Neural progenitor cell (in vitro differentiated cells): ENCODE results near the gene PPP1R27.

Experiments
- EZH2phosphoT487 ChIP-seq: fragments of 200-600 bp; sonication (generic); IDR thresholded peaks from 2 replicates; pipeline ENCODE4 v1.6.1; 2017; ENCODE audit warnings: antibody characterized with exemption
- TF ChIP-seq, protein P1 (sequence below): fragments of 200-600 bp; sonication (generic); IDR thresholded peaks from 2 replicates; pipeline ENCODE4 v1.5.1; 2017; ENCODE audit warnings: antibody characterized with exemption, mild to moderate bottlenecking

DNA sequence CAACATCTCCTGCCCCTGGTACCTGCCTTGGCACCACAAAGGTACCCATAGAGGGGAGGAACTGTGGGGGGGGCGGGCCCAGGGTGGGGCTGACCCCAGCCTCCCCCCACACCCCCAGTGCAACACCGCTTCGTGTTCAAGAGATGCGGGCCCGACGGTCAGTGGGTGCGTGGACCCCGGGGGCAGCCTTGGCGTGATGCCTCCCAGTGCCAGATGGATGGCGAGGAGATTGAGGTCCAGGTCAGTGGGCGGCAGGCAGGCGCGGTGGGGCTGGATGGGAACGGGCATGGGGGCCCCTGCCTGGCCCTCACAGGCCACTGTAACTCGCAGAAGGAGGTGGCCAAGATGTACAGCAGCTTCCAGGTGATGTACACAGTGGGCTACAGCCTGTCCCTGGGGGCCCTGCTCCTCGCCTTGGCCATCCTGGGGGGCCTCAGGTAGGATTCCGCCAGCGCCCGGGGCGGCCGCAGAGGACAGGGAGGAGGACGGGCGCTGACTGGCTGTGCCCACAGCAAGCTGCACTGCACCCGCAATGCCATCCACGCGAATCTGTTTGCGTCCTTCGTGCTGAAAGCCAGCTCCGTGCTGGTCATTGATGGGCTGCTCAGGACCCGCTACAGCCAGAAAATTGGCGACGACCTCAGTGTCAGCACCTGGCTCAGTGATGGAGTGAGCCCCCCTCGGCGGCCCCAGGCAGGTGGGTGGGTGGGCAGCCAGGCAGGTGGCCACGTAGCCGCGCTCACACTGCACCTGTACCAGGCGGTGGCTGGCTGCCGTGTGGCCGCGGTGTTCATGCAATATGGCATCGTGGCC, 23.8 kb downstream of the PPP1R27 start:
- TF ChIP-seq, protein P1, sequence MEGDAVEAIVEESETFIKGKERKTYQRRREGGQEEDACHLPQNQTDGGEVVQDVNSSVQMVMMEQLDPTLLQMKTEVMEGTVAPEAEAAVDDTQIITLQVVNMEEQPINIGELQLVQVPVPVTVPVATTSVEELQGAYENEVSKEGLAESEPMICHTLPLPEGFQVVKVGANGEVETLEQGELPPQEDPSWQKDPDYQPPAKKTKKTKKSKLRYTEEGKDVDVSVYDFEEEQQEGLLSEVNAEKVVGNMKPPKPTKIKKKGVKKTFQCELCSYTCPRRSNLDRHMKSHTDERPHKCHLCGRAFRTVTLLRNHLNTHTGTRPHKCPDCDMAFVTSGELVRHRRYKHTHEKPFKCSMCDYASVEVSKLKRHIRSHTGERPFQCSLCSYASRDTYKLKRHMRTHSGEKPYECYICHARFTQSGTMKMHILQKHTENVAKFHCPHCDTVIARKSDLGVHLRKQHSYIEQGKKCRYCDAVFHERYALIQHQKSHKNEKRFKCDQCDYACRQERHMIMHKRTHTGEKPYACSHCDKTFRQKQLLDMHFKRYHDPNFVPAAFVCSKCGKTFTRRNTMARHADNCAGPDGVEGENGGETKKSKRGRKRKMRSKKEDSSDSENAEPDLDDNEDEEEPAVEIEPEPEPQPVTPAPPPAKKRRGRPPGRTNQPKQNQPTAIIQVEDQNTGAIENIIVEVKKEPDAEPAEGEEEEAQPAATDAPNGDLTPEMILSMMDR: no peak
- no peak for TF ChIP-seq EZH2phosphoT487
